MM.1S (cell line): ENCODE data around the gene CDK2.

Experiments
- DNase-seq: peaks from one replicate; pipeline ENCODE4 v3.0.0-alpha.2; 2015
- H2AFZ ChIP-seq: fragments of 300-600 bp; sonication (generic); 2 replicates; pipeline ENCODE4 v1.6.0; 2016; ENCODE audit warnings: antibody characterized with exemption, low read length
- H3F3A ChIP-seq: fragments of 300-600 bp; sonication (generic); 2 replicates; pipeline ENCODE4 v1.6.1; 2016; ENCODE audit warnings: mild to moderate bottlenecking, antibody characterized with exemption, low read length, moderate library complexity, mixed read lengths; ENCODE audit not compliant: insufficient read depth
- H3K27ac ChIP-seq: fragments of 300-600 bp; sonication (generic); 2 replicates; pipeline ENCODE4 v1.5.1; 2016; ENCODE audit warnings: mild to moderate bottlenecking, low read length
- H3K27me3 ChIP-seq: fragments of 300-600 bp; sonication (generic); replicated peaks from 2 replicates; pipeline ENCODE4 v1.6.0; 2016; ENCODE audit warnings: low read length; ENCODE audit not compliant: insufficient read depth
- H3K36me3 ChIP-seq: fragments of 300-600 bp; sonication (generic); replicated peaks from 2 replicates; pipeline ENCODE4 v1.6.1; 2016; ENCODE audit warnings: mild to moderate bottlenecking, low read length, mixed read lengths; ENCODE audit not compliant: insufficient read depth
- H3K4me1 ChIP-seq: fragments of 300-600 bp; sonication (generic); 2 replicates; pipeline ENCODE4 v1.6.1; 2016; ENCODE audit warnings: low read length, mixed read lengths
- H3K4me2 ChIP-seq: fragments of 300-600 bp; sonication (generic); 2 replicates; pipeline ENCODE4 v1.6.0; 2016; ENCODE audit warnings: low read depth, low read length
- H3K4me3 ChIP-seq: fragments of 300-600 bp; sonication (generic); 2 replicates; pipeline ENCODE4 v1.5.1; 2016; ENCODE audit warnings: low read length, mixed read lengths
- H3K79me2 ChIP-seq: fragments of 300-600 bp; sonication (generic); 2 replicates; pipeline ENCODE4 v1.6.1; 2016; ENCODE audit warnings: mixed run types, low read length, mixed read lengths
- H3K9ac ChIP-seq: fragments of 300-600 bp; sonication (generic); 2 replicates; pipeline ENCODE4 v1.6.1; 2016; ENCODE audit warnings: low read length, mixed read lengths
- H3K9me2 ChIP-seq: fragments of 300-600 bp; sonication (generic); replicated peaks from 2 replicates; pipeline ENCODE4 v1.6.1; 2016; ENCODE audit warnings: mild to moderate bottlenecking, low read length, mixed read lengths; ENCODE audit not compliant: insufficient read depth
- H3K9me3 ChIP-seq: fragments of 300-600 bp; sonication (generic); replicated peaks from 2 replicates; pipeline ENCODE4 v1.6.1; 2016; ENCODE audit warnings: mild to moderate bottlenecking, low read length, mixed read lengths; ENCODE audit not compliant: insufficient read depth
- H4K20me1 ChIP-seq: fragments of 300-600 bp; sonication (generic); 2 replicates; pipeline ENCODE4 v1.6.1; 2016; ENCODE audit warnings: mild to moderate bottlenecking, low read length, moderate library complexity, mixed read lengths; ENCODE audit not compliant: insufficient read depth
- EZH2 ChIP-seq: fragments of 300-600 bp; sonication (generic); optimal IDR thresholded peaks from 2 replicates; pipeline ENCODE3; 2017; ENCODE audit warnings: low read depth, mild to moderate bottlenecking, antibody characterized with exemption, low read length, mixed read lengths
- EZH2phosphoT487 ChIP-seq: fragments of 300-600 bp; sonication (generic); IDR thresholded peaks from 2 replicates; pipeline ENCODE4 v1.6.1; 2018; ENCODE audit warnings: antibody characterized with exemption, low read length
- TF ChIP-seq, protein P1 (sequence below): fragments of 300-600 bp; sonication (generic); IDR thresholded peaks from 2 replicates; pipeline ENCODE4 v1.5.1; 2016; ENCODE audit warnings: antibody characterized with exemption, low read length, mixed read lengths

Gene CDK2

DNA sequence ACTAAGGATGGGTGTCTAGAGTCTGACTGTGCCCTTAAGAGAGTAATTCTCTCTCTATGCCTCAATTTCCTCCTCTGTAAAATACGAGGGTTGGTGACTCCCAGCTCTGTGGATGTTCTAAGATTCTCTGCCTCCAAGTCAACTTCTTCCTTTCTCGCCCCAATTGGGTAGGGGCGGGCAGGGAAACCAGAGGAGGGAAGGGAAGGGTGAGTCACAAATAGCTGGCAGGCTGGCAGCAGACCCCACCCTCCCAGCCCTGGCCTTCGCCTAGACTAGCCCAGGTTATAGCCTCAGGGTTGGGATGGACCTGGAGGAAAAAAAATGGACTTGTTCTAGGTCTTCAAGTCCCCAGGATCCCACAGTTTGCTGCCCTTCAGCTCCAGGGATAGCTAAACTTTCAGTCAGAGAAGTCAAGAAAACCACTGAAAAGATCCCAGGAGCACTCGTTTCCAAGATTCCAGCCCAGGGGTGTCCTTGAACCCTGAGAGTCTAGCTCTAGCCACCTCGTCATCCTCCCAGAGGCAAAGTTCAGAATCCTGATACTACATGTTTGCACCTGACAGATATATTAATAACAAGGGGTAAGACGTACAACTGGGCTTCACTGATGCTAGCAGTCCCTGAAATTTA lies 33.3 kb upstream of the CDK2 start:
- Histone ChIP-seq H3K36me3 (no peaks in the 10 kb centered on the region), H3K79me2 (no peaks in the 10 kb centered on the region), H3K4me3 (no peak overlapping the region), H3K27ac (no peak overlapping the region), H3K27me3 (0 out of 2 replicates have a peak, but pooled peaks cover 10% of the 10 kb centered on the region), H3K4me2 (no peak overlapping the region), H4K20me1 (no peaks in the 10 kb centered on the region), H2AFZ (no peak overlapping the region), H3K9me3 (no peaks in the 10 kb centered on the region), H3F3A (peaks cover 18% of the 10 kb centered on the region), H3K9ac (no peak overlapping the region), H3K4me1 (peaks cover 25% of the 10 kb centered on the region), H3K9me2 (no peaks in the 10 kb centered on the region)
- TF ChIP-seq, protein P1, sequence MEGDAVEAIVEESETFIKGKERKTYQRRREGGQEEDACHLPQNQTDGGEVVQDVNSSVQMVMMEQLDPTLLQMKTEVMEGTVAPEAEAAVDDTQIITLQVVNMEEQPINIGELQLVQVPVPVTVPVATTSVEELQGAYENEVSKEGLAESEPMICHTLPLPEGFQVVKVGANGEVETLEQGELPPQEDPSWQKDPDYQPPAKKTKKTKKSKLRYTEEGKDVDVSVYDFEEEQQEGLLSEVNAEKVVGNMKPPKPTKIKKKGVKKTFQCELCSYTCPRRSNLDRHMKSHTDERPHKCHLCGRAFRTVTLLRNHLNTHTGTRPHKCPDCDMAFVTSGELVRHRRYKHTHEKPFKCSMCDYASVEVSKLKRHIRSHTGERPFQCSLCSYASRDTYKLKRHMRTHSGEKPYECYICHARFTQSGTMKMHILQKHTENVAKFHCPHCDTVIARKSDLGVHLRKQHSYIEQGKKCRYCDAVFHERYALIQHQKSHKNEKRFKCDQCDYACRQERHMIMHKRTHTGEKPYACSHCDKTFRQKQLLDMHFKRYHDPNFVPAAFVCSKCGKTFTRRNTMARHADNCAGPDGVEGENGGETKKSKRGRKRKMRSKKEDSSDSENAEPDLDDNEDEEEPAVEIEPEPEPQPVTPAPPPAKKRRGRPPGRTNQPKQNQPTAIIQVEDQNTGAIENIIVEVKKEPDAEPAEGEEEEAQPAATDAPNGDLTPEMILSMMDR, result no peak
- no peak for TF ChIP-seq EZH2
- no peak for TF ChIP-seq EZH2phosphoT487
- no peak for DNase-seq

DNA sequence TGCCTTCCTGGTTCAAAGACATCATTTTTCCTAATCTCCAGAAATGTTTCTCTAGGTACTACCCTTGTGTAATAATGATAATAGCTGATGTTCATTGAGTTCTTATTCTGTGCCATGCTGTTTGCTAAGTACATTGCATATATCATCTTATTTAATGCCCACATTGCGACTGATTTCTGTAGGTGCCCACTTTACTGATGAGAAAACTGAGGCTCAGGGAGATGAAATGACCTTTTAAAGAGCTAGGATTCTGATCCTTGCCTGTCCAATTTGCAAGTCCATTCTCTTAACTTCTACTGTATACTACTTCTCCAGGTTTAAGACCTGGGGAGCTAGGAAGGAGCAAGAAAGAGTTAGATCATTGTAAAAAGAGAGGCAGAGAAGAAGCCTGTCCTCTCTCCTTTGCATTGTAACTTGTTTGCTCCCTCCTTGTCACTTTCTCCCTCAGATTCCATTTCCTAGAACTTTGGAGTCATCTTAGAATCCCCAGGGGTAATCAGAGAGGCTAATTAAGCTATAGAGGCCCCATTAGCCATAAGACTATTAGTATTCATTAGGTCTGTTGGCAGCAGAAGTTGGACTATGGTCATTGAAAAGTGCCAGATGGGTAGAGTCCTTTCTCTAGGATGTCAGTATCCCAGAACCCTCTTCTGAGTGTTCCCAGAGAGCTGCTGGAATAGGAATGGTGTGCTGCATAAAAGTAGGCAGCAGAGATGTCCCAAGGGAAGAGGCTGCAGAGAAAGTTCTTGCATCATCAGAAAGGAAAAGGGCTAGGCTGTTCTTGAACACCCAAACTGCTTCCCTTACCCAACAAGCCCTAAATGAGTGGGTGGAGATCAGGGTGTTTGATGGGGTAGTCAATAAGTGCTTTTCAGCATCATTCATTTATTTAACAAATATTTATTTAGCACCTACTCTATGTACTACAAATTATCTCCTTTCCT lies 32.6 kb upstream of the CDK2 start:
- H3K36me3 ChIP-seq, result no peaks in the 10 kb centered on the region
- H3K9me2 ChIP-seq, result no peaks in the 10 kb centered on the region
- no peak overlapping the region for H3K9ac ChIP-seq
- 0 out of 2 replicates have a peak, but pooled peaks cover 10% of the 10 kb centered on the region for H3K27me3 ChIP-seq
- TF ChIP-seq, protein P1, result no peak
- TF ChIP-seq EZH2phosphoT487 (no peak), EZH2 (no peak)
- no peaks in the 10 kb centered on the region for H3K79me2 ChIP-seq
- H3F3A ChIP-seq, result peaks cover 11% of the 10 kb centered on the region
- no peaks in the 10 kb centered on the region for H3K9me3 ChIP-seq
- no peak for DNase-seq
- no peak overlapping the region for H3K4me2 ChIP-seq
- no peak overlapping the region for H3K4me3 ChIP-seq
- H3K4me1 ChIP-seq, result peaks cover 23% of the 10 kb centered on the region
- H2AFZ ChIP-seq, result no peak overlapping the region
- no peaks in the 10 kb centered on the region for H4K20me1 ChIP-seq
- H3K27ac ChIP-seq, result no peak overlapping the region

DNA sequence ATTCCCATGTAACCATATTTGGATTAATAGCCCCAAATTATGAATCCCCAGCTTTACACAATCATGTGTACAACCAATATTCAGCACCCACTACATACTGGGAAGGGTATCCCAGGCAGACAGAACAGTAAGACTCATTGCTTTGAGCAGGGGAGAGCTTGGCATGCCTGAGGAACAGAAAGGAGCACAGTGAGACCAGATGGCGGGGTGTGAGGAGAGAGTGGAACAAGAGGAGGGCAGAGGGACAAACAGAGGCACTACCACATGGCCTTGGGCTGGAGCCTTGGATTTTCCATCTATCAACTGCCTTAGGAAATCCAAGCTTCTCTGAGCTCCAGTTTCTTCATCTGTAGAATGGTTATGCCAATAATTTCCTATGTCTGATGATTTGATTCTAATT lies 31.9 kb upstream of the CDK2 start:
- H4K20me1 ChIP-seq, result no peaks in the 10 kb centered on the region
- H3K36me3 ChIP-seq, result no peaks in the 10 kb centered on the region
- H3K4me3 ChIP-seq, result no peak overlapping the region
- peaks cover 4% of the 10 kb centered on the region for H3F3A ChIP-seq
- no peak overlapping the region for H3K4me2 ChIP-seq
- no peak overlapping the region for H2AFZ ChIP-seq
- no peaks in the 10 kb centered on the region for H3K9me3 ChIP-seq
- H3K9ac ChIP-seq, result no peak overlapping the region
- no peaks in the 10 kb centered on the region for H3K9me2 ChIP-seq
- no peak for DNase-seq
- TF ChIP-seq EZH2 (no peak), EZH2phosphoT487 (no peak)
- TF ChIP-seq, protein P1, result no peak
- 0 out of 2 replicates have a peak, but pooled peaks cover 10% of the 10 kb centered on the region for H3K27me3 ChIP-seq
- no peaks in the 10 kb centered on the region for H3K79me2 ChIP-seq
- H3K27ac ChIP-seq, result no peak overlapping the region
- peaks cover 16% of the 10 kb centered on the region for H3K4me1 ChIP-seq
